GM18870 (cell line): ENCODE data around the gene KNSTRN.

Experiments
- ATAC-seq: cut with Tn5 transposase; IDR thresholded peaks from one replicate; pipeline ENCODE4 v1.9.1; 2021; ENCODE audit warnings: moderate library complexity; ENCODE audit not compliant: unreplicated experiment

Gene KNSTRN

DNA sequence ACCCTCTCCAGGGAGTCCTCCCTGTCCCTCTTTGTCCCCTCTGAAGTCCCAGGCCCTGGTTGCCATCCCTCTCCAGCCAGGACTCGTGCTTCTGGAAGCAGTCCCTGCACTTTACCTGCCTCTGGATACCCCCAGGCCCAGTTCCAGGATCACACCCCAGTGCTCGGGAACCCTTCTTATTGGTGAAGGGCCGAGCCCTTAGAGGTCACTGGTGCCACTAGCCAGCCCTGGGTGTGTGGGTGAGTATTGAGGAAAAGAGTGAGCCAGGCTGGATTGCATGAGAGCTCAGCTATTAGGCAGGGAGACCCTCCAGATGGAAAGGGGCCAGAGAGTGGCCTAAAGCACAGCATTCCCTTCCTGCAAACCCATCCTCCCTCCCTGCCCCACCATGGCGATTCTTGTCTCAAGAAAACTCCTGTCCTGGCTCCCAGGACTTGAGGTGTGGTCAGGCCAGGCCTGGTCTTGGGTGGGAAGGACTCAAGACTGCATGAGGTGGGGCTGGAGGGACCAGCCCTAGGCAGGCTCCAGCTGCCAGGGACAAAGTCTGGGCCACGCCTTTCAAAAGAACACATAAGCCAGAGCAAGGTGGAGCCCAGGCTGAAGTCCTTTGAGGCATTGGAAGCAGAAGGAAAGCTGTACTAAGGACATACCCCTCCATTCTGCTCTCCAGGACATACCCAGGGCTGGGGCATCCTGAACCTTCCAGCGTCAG lies 36.5 kb upstream of the KNSTRN start:
- ATAC-seq: no peak

DNA sequence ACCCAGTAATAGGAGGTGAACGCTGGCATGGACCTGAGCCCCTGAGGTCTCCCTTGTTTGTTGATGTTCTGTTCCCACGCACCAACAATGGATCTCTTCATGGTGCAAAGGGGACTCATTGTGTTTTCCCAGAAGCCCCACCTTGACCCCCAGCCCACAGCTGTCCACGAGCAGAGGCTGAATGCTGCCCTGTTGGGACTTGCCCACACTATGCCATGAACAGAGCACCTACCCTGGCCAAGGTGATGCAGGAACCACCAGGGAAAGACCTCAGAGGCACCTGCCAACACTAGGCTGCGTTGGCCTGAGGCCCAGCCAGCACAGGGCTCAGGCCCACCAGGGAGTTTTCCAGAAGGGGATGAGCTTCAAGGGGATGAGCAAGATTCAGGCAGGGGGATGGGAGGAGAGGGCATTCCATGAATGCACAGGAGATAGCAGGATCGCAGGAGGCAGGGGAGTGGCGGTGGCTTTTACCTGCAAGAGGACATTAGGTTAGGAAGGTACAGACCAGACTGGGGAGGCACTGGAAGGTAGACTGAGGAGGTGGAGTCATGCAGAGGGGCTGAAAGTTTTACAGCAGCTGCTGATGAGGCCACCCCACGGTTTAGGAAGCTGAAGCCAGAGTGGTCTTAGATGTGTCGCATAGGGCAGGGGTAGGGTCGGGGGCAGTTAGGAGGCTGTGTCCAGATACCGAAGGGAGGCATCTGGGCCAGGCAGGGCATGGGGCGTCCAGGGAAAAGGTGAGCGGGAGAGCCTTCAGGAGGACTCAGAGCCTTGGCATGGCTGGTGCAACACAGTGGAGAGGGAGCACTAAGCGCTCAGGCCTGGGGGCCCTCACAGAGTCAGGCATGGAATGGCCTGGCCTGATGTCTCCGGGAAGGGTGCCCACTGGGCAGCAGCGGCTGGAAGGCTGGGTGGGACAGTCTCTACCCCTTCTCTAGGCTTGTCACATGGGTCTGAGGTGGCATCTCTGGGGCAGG lies 35.7 kb upstream of the KNSTRN start:
- ATAC-seq: no peak

DNA sequence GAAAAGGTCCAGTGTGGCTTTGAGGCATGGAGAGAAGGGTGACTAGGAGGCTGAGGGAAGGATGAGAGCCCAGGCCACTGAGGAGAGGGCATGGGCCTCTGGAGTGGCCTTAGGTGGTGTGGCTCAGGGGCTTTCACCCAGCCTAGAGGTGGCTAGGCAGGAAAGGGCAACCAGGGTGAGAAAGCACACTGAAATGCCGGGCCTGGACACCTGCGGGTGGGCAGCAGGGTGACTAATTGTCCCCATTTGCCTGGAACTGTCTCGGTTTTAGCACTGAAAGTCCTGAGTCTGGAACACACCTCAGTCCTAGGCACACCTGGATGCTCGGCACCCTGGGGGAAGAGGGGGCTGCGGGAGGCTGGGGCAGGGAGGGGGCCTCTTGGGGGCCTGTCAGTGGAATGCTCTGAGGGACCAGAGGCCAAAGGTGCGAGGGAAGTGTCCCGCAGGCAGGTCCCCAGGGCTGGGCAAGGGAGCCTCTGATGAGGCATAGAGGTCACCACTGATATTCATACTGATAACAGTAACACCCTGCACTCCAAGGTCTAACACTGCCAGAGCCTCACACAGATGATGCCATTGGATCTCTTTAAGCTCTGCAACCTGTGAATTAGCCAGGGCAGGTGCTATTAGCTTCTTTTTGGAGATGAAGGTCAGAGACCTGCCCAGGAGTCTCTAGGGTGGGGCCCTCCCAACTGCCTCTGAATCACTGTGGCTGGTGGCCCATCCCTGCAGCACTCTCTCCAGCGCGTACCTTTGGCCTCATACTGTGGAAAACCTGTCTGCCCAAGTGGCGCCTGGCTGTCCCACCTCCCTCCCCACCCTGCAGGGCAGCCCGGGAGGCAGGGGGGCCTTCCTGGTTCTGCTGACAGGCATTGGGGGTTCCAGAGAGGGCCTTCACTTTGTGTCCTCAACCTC lies 34.7 kb upstream of the KNSTRN start:
- no peak for ATAC-seq

DNA sequence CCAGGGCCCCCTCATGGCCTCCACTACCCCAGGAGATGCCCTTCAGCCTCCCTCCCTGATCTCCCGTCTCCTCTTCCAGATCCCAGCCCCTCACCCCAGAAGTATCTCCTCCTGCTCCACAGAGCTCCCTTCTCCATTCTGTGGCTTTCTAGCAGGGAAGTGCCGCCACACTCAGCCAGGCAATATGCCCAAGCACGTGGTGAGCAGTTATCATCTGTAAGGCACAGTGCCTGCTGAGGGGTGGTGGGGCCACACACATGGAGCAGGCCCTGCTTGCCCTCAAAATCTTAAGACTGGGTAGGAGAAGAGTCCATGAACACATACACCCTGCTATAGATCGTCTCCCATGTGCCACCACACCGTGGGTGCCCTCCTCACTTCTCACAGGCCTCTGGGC lies 34.0 kb upstream of the KNSTRN start:
- no peak for ATAC-seq

DNA sequence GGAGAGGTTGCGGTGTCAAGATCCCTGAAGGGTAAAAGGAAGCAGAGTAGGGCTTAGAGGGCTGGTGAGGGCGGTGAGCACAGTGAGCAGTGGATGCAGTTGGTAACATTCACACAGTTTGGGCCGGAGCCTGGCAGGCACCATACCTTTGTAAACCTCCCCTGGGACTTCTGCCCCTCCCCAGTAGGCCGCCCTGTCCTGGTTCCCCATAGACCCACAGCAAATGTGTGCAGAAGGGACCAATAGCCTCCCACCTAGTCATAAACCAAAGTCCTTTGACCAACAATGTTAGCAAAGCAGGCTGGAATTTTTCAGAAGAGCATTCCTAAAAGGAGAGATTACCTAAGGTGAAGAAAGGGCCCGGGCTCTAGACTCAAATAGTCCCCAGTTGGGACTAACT lies 33.4 kb upstream of the KNSTRN start:
- no peak for ATAC-seq

DNA sequence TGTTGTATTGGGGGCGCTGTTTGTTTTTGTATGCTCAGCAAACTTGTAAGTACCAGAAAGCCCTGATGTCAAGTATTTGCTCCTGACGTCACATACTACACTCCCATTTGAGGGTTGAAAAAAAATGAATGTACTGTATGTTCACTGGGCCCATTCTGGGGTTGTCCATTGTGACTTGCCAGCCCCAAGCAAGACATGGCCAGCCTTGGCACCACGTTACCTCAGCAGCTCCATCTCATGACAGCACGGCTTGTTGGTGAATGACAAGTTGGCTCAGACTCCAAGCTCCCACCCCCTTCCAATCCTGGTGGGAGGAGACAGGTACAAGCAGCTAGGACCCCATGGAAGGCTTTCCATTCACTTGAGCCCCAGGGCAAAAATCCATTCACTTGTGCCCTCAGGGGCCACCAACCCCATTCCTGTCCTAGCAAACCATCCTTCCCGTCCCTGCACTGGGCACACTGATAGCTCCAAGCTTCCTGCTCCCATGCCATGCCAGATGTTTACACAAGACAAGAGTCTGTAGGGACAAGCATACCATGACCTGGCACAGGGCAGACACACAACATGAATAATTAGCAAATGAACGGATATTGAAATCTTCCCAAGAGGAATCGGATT lies 30.1 kb upstream of the KNSTRN start:
- no peak for ATAC-seq

DNA sequence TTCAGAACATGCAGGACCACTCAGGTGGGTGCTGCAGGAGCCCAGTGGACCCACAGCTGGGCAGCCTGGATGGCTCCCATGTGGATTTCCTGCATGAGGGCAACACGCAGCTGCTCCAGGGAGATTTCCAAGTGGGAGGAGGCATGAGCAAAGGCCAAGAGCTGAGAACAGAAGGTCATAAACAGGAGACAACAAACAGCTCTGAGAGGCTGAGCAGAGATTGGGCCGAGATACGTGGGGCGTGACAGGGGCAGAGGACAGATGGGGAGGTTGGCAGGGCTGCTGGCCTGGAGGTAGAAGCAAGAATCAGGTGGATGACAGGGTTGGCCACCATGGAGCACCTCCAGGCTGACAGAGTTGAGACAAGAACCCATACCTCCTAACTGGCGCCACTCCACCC lies 28.8 kb upstream of the KNSTRN start:
- no peak for ATAC-seq

DNA sequence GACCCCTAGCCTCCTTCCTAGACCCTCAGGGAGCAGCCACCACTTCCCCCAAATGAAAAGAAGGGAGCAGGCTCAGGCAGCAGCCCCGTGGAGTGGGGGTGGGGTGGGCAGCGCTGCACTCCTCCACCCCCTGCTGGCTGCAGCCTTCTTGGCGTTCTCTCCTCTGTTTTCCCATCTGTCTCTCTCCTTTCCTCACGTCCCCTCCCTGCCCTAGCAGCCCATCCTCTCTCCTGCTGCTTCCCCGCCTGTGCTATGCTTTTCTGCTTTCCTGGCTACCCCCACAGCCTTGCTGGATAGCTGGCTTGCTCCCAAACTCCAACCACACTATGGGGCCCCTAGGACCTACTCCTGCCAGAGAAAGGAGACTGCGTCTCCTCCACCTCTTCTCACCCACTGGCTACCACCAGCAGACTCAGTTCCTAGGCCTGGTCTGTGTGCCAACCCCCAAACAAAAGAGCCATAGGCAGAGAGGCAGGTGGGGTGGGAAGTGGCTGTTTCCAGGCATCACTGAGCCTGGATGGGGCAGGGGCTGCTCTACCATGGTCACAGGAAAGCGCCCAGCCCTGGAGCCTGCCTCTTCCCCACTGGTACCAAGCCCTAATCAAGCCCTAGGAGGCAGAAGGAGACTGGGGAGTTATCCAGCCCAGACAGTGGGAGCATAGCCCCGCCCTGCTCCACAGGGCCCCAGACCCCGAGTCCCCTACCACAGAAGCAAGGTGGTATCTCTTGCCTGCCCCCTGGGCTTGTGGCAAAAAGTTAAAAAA lies 27.9 kb upstream of the KNSTRN start:
- no peak for ATAC-seq

DNA sequence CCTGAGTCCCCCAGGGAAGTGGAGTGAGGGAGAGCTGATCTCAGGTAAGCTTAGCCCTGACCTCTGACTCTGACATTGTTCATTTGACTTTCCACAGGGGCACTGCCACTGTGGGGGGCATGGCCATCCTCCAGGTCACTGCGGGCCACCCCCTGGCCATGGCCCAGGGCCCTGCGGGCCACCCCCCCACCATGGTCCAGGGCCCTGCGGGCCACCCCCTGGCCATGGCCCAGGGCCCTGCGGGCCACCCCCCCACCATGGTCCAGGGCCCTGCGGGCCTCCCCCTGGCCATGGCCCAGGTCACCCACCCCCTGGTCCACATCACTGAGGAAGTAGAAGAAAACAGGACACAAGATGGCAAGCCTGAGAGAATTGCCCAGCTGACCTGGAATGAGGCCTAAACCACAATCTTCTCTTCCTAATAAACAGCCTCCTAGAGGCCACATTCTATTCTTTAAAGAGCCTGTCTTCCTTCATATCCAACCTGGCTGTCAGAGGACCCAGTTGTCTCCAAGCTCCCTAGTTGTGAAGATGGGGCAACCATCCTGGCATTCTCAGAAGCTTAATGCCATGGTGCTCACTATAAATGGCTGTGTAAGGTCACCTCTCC lies 26.4 kb upstream of the KNSTRN start:
- no peak for ATAC-seq

DNA sequence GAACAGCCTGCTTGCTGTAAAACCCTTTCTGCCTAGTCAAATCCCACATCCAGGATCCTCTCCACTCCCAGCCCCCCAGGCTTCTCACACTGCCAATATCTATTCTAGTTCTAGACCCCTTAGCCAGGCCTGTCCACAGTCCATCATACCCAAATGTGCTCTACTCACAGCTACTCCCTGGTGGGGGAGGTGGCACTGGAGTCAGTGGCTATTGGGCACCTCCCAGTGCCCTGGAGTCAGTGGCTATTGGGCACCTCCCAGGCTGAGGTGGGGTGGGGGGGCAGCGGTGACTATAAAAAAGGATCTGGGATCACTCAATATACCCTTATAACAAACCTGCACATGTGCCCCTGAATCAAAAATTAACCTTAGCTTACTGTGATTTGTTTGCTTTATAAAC lies 25.3 kb upstream of the KNSTRN start:
- ATAC-seq: no peak

DNA sequence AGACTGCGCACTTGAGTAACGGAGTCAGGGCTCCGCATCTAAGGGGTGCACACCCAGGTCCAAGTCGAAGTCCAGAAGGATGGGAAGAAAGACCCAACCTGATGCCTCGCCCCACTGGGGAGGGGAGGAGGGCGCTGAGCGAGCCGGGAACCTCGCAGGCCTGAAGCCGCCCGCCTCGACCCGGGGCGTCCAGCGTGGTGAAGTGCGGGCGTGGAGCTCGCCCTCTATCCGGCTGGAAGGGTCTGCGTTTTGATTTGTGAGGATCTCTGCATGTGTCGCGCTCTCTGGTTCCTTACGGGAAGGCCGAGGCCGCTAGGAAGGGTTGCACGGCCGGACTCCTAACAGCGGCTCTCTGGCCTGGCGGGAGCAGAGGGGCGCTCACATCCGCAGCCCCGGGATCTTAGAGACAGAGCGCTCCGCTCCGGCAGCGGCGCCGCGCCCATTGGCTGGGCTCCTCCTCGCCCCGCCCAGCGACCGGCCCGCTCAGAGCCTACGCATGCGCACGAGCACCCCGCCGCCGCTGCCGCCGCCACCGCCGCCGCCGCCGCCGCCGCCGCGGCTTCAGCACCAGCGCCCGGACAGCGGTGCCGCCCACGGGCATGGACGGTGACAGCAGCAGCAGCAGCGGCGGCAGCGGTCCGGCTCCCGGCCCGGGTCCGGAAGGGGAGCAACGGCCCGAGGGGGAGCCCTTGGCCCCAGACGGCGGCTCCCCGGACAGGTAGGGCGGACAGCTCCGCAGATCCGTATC lies 24.6 kb upstream of the KNSTRN start, which contains the start of gene DISP2:
TSS of gene DISP2 (plus strand) at position 497 of the 748 bp plus-strand sequence. CDS start at position 600, 103 bp downstream.
- ATAC-seq: peak; percentile 55

DNA sequence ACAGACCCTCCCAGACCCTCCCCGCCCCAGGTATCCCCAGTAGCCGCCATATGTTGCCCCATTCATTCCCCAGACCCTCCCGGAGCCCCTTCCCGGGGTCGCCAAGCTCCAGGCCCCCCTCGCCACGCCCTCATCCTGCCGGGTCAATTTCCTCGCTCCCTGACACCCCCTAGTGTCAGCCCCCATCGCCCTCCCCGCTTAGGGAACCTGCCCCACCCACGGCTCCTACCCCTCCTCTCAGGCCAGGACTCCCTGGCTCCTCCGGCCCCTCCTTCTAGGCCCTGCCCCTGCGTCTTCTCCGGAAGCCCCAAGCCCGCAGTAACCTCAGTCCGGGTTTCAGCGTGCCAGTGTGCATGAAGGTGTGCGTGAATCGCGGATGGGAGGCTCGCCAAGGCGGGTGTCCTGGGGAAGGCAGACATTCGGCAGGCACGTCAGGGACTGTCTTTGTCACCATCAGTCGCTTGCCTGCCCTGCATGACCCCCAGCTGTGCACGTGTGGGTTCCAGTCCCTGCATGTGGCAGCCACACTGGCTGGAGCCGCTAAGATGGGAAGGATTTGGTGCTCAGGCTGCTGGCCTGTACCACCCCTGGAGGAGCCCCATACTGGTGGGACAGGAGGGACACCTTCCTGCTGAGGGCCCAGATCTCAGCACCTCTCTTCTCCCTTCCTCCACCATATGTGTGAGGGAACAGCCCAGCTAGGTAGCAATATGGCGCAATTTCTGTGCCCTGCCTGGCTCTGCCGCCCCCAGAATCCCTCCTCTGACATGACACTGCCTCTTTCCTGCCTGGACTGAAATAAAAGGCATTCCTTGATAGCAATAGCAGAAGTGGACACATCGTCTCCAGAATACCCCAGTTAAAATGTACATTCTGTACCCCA lies 23.8 kb upstream of the KNSTRN start:
- ATAC-seq: no peak

DNA sequence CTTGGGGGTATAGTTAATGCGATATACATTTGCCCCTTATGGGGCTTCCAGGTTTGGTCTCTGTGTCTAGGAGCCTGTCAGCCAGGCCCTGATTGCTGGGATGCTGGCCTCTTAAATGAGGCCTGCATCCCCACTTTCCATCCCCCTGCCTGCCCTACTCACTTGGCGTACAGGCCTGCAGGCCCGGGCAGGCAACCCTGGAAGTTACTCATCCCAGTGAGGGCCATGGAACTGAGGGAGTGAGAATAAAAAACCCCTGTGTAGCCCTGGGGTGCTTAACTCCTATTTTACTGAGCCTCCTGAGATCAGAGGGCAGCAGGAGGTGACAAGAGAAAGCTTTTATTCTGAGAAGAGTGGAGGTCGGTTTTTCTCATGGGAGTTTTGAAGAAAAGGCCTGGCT lies 22.5 kb upstream of the KNSTRN start:
- ATAC-seq: no peak

DNA sequence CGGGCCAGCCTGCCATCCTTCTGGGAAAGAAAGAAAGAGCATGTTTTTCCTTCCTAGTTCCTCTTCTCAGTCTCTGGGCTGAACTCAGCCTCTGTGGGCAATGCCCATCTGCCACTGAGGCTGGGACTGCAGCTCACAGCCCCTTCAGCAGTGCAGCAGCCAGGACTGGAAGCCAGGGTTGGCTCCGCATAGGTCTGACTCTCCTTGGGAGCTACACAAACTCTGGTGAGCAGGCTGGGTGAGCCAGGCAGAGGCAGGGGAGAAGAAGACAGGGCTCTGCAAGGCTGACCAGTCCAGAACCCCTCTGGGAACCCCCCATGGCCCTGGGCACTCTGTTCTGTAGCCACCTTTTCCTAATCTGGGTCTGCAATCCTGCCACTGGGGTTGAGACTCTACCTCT lies 20.9 kb upstream of the KNSTRN start:
- no peak for ATAC-seq

DNA sequence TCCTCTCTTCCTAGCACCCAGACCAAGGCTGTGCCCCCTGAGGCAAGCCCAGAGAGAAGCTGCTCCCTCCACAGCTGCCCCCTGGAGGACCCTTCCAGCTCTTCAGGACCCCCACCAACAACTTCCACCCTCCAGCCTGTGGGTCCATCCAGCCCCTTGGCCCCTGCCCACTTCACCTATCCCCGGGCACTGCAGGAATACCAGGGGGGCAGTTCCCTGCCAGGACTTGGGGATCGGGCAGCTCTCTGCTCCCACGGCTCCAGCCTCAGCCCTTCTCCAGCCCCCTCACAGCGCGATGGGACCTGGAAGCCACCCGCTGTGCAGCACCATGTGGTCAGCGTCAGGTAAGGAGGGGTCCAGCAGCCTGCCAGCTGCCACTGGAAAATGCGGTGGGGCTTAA lies 18.9 kb upstream of the KNSTRN start:
- no peak for ATAC-seq

DNA sequence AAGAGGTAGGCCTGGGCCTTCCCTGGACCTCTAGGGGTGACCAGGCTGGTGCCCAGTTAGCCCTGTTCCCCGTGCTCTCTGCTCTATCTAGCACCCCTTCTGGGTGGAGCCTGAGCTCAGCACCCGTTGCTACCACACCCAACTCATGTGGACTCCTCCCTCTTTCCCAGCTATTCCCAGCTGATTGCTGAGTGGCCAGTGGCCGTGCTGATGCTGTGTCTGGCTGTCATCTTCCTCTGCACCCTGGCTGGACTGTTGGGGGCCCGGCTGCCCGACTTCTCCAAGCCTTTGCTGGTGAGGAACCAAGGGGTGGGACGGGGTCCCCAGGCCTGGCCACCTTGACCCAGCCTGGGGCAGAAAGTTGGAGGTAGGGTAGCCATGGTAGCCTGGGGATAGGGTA lies 18.3 kb upstream of the KNSTRN start:
- ATAC-seq: no peak

DNA sequence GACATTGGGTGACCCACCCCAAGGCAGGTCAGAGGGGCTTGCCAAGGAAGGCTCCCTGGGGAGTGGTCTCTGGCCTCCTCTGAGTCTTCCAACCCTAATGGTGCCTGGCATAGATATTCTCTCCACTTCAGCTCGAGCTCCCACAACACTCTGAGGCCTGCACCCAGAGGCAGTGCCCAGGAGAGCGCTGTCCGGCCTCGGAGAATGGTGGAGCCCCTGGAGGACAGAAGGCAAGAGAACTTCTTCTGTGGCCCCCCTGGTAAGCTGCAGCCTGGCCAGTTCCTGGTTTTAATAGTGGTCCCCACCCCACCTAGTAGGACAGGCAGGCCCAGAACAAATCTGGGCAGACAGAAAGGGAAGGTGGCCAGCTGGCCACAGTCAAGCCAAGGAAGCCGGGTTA lies 17.5 kb upstream of the KNSTRN start:
- ATAC-seq: no peak
